Retinal pigment epithelial cell (primary cell): Measurements from ENCODE around the gene NCK2.
"Not testable (repeated sequence)": the region's sequence is repeated elsewhere in the genome, so short reads cannot be mapped to it uniquely, and the experiment has no call there.

Experiments
- DNase-seq: peaks from one replicate; pipeline ENCODE4 v3.0.0-alpha.2; 2010; ENCODE audit warnings: low read depth
- H3K4me3 ChIP-seq: 2 replicates; pipeline ENCODE4 v1.5.1; 2011; ENCODE audit warnings: mild to moderate bottlenecking, low read length, control low read depth, moderate library complexity
- CTCF ChIP-seq: conservative IDR thresholded peaks from 2 replicates; pipeline ENCODE4 v1.5.1; 2011; ENCODE audit warnings: low read depth, low read length, control low read depth, inconsistent platforms

NCK2 gene

GRCh38 chr2:105768961-105769452 lies 24.3 kb downstream of the NCK2 start:
- H3K4me3 ChIP-seq: no peak overlapping the region
- TF ChIP-seq CTCF: no peak
- no peak for DNase-seq

GRCh38 chr2:105769504-105769903 lies 24.8 kb downstream of the NCK2 start:
- no peak for DNase-seq
- no peak overlapping the region for H3K4me3 ChIP-seq
- TF ChIP-seq CTCF: peak; percentile 51

GRCh38 chr2:105770149-105770548 lies 25.4 kb downstream of the NCK2 start:
- no peak for DNase-seq
- H3K4me3 ChIP-seq: no peak overlapping the region
- TF ChIP-seq CTCF: no peak

GRCh38 chr2:105771291-105771690 lies 26.6 kb downstream of the NCK2 start:
- DNase-seq, H3K4me3 ChIP-seq: not testable (repeated sequence)

- TF ChIP-seq CTCF: no peak
- H3K4me3 ChIP-seq: no peak overlapping the region
- no peak for DNase-seq
Measured at GRCh38 chr2:105771836-105772235, 27.1 kb downstream of the NCK2 start.

- no peak for TF ChIP-seq CTCF
- H3K4me3 ChIP-seq: no peak overlapping the region
- no peak for DNase-seq
Measured at GRCh38 chr2:105772362-105772761, 27.6 kb downstream of the NCK2 start.

GRCh38 chr2:105773568-105773967 lies 28.9 kb downstream of the NCK2 start:
- no peak for DNase-seq
- TF ChIP-seq CTCF: no peak
- H3K4me3 ChIP-seq: no peak overlapping the region

- no peak overlapping the region for H3K4me3 ChIP-seq
- no peak for TF ChIP-seq CTCF
- no peak for DNase-seq
Measured at GRCh38 chr2:105774781-105775337, 30.1 kb downstream of the NCK2 start.
